ENCODE measurements around the gene GIPC3.

Gene GIPC3

DNA sequence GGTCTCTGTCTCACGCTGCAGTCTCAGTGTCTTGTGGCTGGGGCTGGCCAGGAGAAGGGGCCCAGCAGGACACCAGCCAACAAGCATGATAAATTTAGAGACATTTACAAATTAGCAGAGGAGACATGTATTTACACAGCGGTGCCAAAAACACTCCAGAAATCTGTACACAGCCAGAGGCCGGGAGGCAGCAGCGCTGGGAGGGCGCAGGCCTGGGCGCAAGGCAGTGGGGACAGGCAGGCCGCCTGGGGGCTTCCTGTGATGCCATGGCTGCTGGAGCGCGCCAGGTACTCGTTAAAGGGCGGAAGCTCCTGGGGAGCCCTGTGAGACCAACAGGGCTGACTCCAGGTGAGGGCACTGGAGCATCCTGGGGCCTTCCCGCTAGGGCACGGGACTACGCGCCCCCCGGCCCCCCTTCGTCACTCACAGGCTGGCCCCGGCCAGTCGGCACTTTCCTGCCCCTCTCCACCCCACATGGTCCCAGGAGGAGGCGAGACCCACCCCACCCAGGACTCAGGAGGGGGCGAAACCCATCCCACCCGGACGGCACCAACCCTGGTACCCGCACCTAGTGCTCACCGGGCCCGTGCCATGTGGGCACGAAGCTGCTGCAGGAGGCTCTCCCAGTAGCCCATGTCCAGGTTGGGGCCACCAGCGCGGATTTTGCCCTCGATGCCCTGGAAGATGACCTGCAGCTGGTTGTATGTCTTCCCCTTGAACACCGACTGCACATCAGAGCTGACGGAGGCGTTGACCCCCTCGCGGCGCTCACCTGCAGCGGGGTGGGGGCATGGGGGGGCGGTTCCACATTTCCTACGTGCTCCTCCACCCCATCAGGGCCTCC, 28.8 kb downstream of the GIPC3 start:
- ATAC-seq (no peak), DNase-seq (ENCODE audit: low spot score in 2 of 2) (no peak)
- no peak overlapping the region for H3K27ac Mint-ChIP-seq
- H3K4me1 Mint-ChIP-seq, result no peaks in the 10 kb centered on the region
- H3K36me3 Mint-ChIP-seq, result peaks cover 29% of the 10 kb centered on the region
- H3K9me3 Mint-ChIP-seq, result no peaks in the 10 kb centered on the region
- H3K4me3 Mint-ChIP-seq, result no peak overlapping the region

DNA sequence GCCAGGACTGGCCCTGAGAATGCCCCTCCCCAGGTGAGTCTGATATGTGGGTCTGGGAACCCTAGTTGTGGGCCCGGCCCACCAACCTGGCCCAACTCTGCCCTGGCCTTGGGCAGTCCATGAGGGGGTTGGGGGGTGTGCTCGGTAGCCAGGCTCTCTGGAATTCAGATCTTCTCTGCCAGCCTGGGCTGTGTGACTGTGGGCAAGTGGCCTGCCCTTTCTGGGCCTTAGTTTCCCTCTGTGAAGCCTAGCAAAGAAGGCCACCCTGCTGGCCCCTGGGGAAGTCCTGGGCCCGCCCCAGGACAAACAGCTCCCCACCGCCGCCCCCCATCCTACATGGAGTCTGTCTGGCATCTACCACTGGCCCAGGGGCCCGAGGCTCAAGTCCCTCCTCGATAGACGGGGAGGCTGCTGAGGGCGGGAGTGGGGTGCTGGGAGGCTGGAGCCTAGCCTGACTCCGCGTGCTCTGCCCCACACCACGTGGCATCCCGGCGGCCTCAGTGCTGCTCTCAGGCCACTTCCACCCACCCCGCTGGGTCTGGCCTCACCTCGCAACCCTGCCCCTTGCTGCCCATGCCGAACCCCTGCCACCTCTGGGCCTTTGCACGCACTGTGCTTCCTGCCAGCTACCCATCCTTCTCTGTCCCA, 29.7 kb downstream of the GIPC3 start:
- no peak for ATAC-seq
- DNase-seq (ENCODE audit: low spot score in 2 of 2), result no peak
- H3K36me3 Mint-ChIP-seq, result peaks cover 28% of the 10 kb centered on the region

DNA sequence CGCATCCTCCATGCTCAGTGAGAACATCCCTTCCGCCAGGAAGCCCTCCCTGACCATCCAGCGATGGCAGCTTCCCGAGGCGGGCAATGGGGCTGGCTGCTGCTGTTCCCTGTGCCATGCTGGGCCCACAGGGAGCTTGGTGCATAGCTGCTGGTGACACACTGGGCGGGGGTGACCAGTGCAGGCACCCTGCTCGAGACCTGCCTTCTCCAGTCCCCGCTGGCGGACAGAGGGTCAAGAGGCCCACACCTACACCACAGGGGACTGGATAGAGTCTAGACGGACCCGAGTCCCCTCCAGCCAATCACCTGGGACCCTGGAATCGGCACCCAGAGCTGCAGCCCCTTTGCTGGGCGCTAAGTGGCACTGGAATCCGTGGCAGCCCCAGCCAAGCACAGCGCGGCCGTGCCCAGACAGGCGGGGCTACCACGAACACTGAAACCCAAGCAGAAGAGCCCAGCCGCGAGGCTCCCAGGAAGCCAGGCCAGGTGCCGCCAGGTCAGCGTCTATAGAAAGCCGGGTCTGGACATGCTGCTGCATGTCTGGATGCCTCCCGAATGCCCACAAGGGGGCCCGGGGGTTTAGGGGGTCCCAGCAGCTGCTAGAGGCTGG, 30.4 kb downstream of the GIPC3 start:
- no peaks in the 10 kb centered on the region for H3K9me3 Mint-ChIP-seq
- DNase-seq (ENCODE audit: low spot score in 2 of 2) (no peak), ATAC-seq (no peak)
- H3K4me3 Mint-ChIP-seq, result no peak overlapping the region
- peak overlapping the region; percentile 64 for H3K27ac Mint-ChIP-seq
- no peaks in the 10 kb centered on the region for H3K4me1 Mint-ChIP-seq
- peaks cover 25% of the 10 kb centered on the region for H3K36me3 Mint-ChIP-seq

More for the DNA sequence above, 29.7 kb downstream of the GIPC3 start:
- Mint-ChIP-seq H3K9me3 (no peaks in the 10 kb centered on the region), H3K27ac (peak overlapping the region; percentile 64), H3K4me3 (no peak overlapping the region), H3K4me1 (no peaks in the 10 kb centered on the region)

DNA sequence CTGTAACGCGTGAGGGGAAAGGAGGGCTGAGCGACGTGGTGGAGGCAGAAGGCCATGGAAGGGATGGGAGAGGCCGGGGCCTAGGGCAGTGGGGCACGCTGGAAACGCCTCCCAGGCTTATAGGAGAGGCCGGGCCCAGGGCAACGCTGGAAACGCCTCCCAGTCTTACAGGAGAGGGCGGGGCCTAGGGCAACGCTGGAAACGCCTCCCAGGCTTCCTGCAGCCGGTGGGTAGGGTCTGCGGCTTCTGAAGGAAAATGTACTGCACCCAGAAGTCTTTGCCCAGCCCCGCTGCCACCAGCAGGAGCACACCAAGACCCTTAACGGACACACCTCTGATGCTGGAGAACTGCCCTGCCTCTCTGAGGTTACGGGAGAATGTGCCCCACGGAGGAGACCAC, 32.2 kb downstream of the GIPC3 start:
- no peak overlapping the region for H3K4me3 Mint-ChIP-seq
- peaks cover 5% of the 10 kb centered on the region for H3K4me1 Mint-ChIP-seq
- H3K27ac Mint-ChIP-seq, result no peak overlapping the region
- no peaks in the 10 kb centered on the region for H3K9me3 Mint-ChIP-seq
- H3K36me3 Mint-ChIP-seq, result peaks cover 26% of the 10 kb centered on the region
- no peak for ATAC-seq
- DNase-seq (ENCODE audit: low spot score in 2 of 2), result no peak

DNA sequence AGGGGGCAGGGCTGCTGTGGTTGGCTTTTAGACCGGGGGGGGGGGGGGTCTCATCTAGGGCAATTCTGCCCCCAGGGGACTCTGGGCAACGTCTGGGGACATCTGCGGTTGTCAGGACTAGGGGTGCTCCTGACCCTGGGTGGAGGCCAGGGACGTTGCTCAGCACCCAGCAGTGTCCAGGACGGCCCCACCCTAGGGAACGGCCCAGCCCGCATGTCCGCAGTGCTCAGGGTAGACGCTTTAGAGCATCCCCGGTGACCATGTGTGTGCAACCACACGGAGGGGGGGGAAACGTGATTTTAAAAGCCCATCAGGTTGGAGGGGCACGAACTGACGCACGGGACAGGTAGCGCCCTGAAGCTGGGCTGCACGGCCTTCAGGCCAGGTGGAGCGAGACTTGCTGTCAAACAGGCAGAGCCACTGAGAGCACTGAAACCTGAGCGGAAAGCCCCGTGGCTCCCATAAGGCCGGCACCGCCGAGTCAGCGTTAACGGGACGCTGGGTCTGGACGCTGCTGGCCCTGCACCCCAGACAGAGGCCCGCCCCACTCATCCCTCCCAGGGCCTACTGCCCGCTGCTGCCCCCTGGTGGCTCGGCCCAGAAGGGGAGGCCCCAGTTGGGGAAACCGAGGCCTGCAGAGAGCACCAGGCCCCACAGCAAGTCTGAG, 33.0 kb downstream of the GIPC3 start:
- Mint-ChIP-seq H3K4me1 (peaks cover 7% of the 10 kb centered on the region), H3K9me3 (no peaks in the 10 kb centered on the region), H3K36me3 (peaks cover 34% of the 10 kb centered on the region), H3K27ac (no peak overlapping the region), H3K4me3 (no peak overlapping the region)
- ATAC-seq (peak; percentile 73), DNase-seq (ENCODE audit: low spot score in 2 of 2) (peak; percentile 58 to 78)

DNA sequence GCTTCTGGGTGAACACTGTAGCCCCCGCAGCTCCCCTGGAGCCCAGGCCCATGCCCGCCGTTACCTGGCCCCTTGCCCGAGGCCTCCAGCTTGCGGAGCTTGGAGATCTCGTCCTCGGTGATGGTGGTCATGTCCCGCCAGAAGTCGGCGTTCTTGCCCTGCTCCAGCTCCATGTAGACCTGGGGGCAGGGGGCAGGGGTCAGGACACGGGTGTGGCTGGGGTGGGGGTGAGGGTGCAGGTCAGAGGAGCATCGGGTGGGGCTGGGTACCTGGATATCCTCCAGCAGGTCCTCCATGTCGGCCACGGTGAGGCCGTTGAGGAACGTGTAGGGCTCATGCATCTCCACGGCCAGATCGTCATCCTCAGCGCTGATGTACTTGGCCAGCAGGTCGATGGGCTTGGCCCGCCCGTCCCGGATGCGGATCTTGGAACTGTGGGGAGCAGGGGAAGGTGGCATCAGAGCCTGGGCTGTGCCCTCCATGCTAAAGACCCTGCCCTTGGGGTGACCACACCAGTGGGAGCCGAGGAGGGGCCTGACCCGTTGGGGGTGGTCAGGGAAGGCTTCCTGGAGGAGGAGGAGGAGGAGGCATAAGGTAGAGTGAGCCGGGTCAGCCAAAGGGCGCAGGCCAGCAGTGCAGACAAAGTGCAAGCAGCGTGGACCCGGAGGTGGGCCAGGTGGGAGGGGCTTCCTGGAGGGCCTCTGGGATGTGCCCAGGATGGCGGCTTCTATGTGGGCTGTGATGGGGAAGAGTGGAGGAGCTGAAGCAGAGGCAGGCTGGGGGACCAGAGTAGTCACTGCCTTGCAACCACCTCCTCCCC, 33.7 kb downstream of the GIPC3 start:
- Mint-ChIP-seq H3K9me3 (no peaks in the 10 kb centered on the region), H3K36me3 (peaks cover 40% of the 10 kb centered on the region), H3K4me3 (no peak overlapping the region), H3K27ac (no peak overlapping the region), H3K4me1 (peaks cover 9% of the 10 kb centered on the region)
- ATAC-seq (no peak), DNase-seq (ENCODE audit: low spot score in 2 of 2) (no peak)

DNA sequence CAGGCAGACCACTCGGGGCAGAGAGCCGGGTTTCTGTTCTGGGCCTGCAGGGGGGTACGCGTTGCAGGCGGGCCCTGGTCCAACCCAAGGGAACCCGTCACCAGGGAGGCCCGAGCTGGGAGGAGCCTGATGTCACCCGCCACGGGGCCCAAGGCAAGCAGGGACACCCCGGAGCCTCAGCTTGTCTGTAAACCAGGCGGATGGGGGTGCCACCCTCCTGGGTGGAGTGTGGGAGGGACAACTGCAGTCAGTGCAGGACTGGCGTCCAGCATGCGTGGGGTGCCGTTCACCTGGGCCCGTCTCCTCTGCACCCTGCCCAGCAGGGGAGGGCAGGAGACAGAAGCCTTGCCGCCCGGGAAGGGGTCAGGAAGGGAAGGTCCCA, 34.3 kb downstream of the GIPC3 start:
- no peak overlapping the region for H3K4me3 Mint-ChIP-seq

DNA sequence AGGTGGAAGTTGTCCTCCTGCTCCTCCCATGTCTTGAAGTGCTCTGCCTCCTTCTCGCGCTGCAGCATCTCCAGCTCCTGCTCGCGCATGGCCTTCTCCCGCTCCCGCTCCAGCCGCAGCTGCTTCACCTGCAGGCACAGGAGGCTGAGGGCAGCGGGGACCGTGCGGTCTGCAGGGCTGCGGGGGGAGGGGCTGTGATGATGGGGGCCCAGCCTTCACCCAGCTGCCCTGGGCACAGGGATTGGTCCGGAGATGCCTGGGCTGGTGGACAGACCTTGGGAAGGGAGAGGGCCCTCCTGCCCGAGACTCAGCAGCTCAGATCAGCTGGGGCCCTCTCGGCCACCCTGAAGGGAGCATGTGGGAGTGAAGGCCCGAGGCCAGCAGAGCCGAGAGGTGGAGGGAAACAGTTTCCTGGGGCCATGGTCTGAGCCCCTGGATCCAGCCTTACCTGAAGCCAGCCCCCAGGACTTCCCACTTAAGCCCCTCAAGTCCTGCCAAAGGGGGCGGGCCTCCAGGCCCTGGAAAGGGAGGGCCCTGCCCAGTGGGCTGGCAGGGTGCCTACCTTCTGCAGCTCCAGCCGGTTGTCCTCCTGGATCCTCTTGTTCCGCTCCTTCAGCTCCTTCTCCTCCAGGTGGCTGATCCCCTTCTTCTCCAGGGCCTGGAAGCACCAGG, 35.0 kb downstream of the GIPC3 start:
- Mint-ChIP-seq H3K36me3 (peaks cover 44% of the 10 kb centered on the region), H3K4me1 (peaks cover 17% of the 10 kb centered on the region), H3K9me3 (no peaks in the 10 kb centered on the region), H3K4me3 (no peak overlapping the region), H3K27ac (no peak overlapping the region)
- ATAC-seq (no peak), DNase-seq (ENCODE audit: low spot score in 2 of 2) (no peak)

More for the DNA sequence above, 34.3 kb downstream of the GIPC3 start:
- Mint-ChIP-seq H3K9me3 (no peaks in the 10 kb centered on the region), H3K36me3 (peaks cover 44% of the 10 kb centered on the region), H3K4me1 (peaks cover 15% of the 10 kb centered on the region), H3K27ac (no peak overlapping the region)
- DNase-seq (ENCODE audit: low spot score in 2 of 2), result no peak
- ATAC-seq, result no peak

DNA sequence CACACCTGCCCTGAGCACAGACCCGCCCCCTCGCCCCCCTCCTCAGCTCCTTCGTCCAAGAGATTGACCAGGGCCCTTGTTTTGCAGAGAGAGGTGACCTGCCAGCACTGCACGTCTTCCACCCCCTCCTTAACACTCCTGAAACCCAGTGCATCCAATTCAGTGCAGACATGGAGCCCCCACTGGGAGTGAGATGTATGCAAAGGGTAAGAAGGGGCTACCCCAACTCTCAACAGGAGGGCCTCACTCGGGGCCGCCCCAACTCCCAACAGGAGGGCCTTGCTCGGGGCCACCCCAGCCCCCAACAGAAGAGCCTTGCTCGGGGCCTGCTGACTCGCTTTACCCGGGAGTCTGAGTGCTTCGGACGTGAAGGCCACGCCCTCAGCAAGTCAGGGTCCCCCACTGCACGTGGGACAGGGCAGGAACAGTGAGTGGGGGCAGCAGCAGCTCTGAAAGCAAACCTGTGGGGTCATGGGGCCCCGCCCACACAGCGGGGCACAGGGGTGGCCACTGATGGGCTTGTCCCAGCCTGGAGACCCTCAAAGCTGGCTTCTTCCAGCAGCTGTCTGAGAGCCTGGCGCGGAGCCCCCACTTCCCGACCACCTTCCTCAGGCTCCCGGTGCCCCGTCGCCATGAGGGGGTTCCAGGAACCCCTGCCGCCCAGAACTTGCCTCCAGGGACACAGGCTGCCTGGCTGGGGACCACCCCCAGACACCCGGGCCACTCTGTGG, 35.7 kb downstream of the GIPC3 start:
- Mint-ChIP-seq H3K27ac (no peak overlapping the region), H3K9me3 (no peaks in the 10 kb centered on the region), H3K4me1 (peaks cover 21% of the 10 kb centered on the region), H3K36me3 (peaks cover 48% of the 10 kb centered on the region), H3K4me3 (no peak overlapping the region)
- no peak for DNase-seq (ENCODE audit: low spot score in 2 of 2)
- no peak for ATAC-seq

DNA sequence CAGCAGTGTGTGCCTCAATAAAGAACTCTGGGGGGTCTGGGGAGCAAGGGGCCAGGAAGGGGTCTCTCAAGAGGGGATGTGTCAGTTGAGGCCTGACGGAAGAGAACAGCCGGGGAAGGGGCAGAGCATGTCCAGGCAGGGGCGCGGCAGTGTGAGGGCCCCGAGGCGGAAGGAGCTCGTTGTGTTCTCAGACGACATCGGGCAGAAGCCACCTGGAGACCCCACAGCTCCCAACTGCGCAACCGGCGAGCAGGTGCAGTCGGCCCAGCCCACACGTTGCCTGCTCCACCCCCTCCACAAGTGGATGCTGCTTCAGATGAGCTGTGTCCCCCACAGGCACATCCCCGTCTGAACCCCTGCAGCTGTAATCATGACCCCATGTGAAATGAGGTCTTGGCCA, 36.4 kb downstream of the GIPC3 start:
- Mint-ChIP-seq H3K4me3 (no peak overlapping the region), H3K4me1 (peaks cover 28% of the 10 kb centered on the region), H3K36me3 (peaks cover 48% of the 10 kb centered on the region), H3K9me3 (no peaks in the 10 kb centered on the region), H3K27ac (no peak overlapping the region)
- no peak for DNase-seq (ENCODE audit: low spot score in 2 of 2)
- no peak for ATAC-seq

DNA sequence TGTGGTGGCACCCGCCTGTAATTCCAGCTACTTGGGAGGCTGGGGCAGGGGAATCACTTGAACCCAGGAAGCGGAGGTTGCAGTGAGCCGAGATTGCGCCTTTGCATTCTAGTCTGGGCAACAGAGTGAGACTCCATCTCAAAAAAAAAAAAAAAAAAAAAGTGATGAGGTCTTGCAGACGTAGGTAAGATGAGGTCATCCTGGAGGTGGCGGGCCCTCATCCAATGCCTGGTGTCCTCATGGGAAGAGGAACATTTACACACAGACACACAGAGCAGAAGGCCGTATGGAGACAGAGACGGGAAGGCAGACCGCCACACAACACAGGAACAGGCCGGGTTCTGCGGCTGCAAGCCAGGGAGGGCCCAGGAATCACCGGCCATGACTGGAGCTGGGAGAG, 36.9 kb downstream of the GIPC3 start:
- no peak for ATAC-seq
- Mint-ChIP-seq H3K4me1 (peaks cover 33% of the 10 kb centered on the region), H3K4me3 (no peak overlapping the region)

DNA sequence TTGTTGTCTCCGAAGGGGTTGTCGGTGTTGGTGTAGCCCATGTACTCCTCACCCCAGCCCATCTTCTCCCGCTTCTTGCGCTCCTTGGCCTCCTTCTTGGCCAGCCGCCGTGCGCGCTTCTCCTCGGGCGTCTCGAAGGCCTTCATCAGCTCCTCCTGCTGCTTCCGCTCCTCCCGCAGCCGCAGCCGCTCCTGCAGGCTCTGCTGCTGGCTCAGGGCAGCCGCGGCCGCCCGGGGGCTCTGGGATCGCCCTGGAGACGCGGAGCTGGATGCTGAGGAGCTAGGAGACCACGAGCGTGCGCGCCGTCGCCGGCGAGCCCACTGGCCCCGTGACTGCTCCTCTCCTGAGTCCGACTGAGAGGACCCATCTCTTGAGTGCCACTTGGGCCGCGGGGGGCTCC, 38.4 kb downstream of the GIPC3 start:
- no peaks in the 10 kb centered on the region for H3K9me3 Mint-ChIP-seq
- ATAC-seq, result no peak
- peak overlapping the region; percentile 52 for H3K4me3 Mint-ChIP-seq
- H3K36me3 Mint-ChIP-seq, result peaks cover 48% of the 10 kb centered on the region
- DNase-seq (ENCODE audit: low spot score in 2 of 2), result no peak
- peak overlapping the region; percentile 83 for H3K27ac Mint-ChIP-seq
- H3K4me1 Mint-ChIP-seq, result peaks cover 36% of the 10 kb centered on the region

More for the DNA sequence above, 36.9 kb downstream of the GIPC3 start:
- peak overlapping the region; percentile 26 for H3K27ac Mint-ChIP-seq
- DNase-seq (ENCODE audit: low spot score in 2 of 2), result no peak
- peaks cover 48% of the 10 kb centered on the region for H3K36me3 Mint-ChIP-seq
- no peaks in the 10 kb centered on the region for H3K9me3 Mint-ChIP-seq

DNA sequence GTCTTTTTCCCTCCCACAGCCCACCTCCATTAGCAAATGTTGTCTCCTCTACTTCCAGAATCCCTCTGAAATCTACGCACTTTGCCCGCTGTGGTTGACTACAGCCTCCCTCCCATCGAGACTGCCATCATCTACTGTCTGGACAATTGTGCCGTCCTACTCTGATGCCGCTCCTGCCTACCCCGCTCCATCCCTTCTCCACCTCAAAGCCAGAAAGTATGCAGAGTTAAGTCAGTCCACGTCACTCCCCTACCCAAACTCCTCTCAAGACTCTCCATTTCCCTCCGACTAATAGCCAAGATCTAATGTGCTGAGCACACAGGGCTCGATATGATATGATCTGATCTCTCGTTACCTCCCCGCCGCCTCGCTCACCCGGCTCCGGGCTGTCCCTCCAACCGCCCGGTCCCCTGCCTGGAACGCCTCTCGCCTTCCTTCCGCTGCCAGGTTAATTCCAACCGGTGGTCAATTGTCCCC, 40.8 kb downstream of the GIPC3 start:
- DNase-seq (ENCODE audit: low spot score in 2 of 2) (no peak), ATAC-seq (peak; percentile 29)
- peaks cover 58% of the 10 kb centered on the region for H3K36me3 Mint-ChIP-seq
- H3K9me3 Mint-ChIP-seq, result no peaks in the 10 kb centered on the region
- peak overlapping the region; percentile 88 for H3K4me3 Mint-ChIP-seq
- peaks cover 44% of the 10 kb centered on the region for H3K4me1 Mint-ChIP-seq
- peak overlapping the region; percentile 99 for H3K27ac Mint-ChIP-seq
